Trophoblast cell (in vitro differentiated cells and primary cell): ENCODE data around the gene NAIF1.

Experiments used
- DNase-seq, 2 donors: peaks; one replicate each; pipeline ENCODE4 v3.0.0-alpha.2; 2016
- H2AFZ ChIP-seq: 2 replicates; pipeline ENCODE4 v1.6.1; 2013; ENCODE audit warnings: low read length, moderate library complexity, mild to moderate bottlenecking; ENCODE audit not compliant: insufficient read depth, poor library complexity
- H2AK5ac ChIP-seq: 2 replicates; pipeline ENCODE4 v1.6.1; 2013; ENCODE audit warnings: mild to moderate bottlenecking, low read length
- H2BK120ac ChIP-seq: 2 replicates; pipeline ENCODE4 v1.6.1; 2013; ENCODE audit warnings: low read length, mild to moderate bottlenecking, moderate library complexity; ENCODE audit not compliant: insufficient read depth, poor library complexity
- H2BK12ac ChIP-seq: 2 replicates; pipeline ENCODE4 v1.6.1; 2013; ENCODE audit warnings: mild to moderate bottlenecking, low read length, moderate library complexity
- H2BK5ac ChIP-seq: 2 replicates; pipeline ENCODE4 v1.6.1; 2013; ENCODE audit warnings: low read length, low read depth, moderate library complexity, mild to moderate bottlenecking; ENCODE audit not compliant: poor library complexity
- H3K14ac ChIP-seq: 2 replicates; pipeline ENCODE4 v1.6.1; 2013; ENCODE audit warnings: mild to moderate bottlenecking, low read length
- H3K18ac ChIP-seq: 2 replicates; pipeline ENCODE4 v1.6.1; 2013; ENCODE audit warnings: mild to moderate bottlenecking, low read length
- H3K23ac ChIP-seq: 2 replicates; pipeline ENCODE4 v1.6.1; 2013; ENCODE audit warnings: low read length
- H3K27ac ChIP-seq: 2 replicates; pipeline ENCODE4 v1.5.1; 2013; ENCODE audit warnings: low read depth, mild to moderate bottlenecking, inconsistent platforms, low read length, moderate library complexity
- H3K27me3 ChIP-seq: 2 replicates; pipeline ENCODE4 v1.6.1; 2013; ENCODE audit warnings: inconsistent platforms, mild to moderate bottlenecking, low read length, moderate library complexity; ENCODE audit not compliant: insufficient read depth
- H3K36me3 ChIP-seq, 2 experiments: 1 replicate in 1 of 2; 2 replicates in 1 of 2; pipeline ENCODE4 v1.6.1; 2013; ENCODE audit warnings: low read length in 2 of 2, mild to moderate bottlenecking in 2 of 2, moderate library complexity in 1 of 2; ENCODE audit not compliant: insufficient read depth in 2 of 2, control insufficient read depth in 1 of 2
- H3K4ac ChIP-seq: 2 replicates; pipeline ENCODE4 v1.6.1; 2013; ENCODE audit warnings: low read depth, mild to moderate bottlenecking, low read length, moderate library complexity
- H3K4me1 ChIP-seq, 2 experiments: 1 replicate in 1 of 2; 2 replicates in 1 of 2; pipeline ENCODE4 v1.6.1; 2013; ENCODE audit warnings: low read length in 2 of 2, mild to moderate bottlenecking in 2 of 2, moderate library complexity in 1 of 2; ENCODE audit not compliant: insufficient read depth in 2 of 2, control insufficient read depth in 1 of 2
- H3K4me2 ChIP-seq: 2 replicates; pipeline ENCODE4 v1.6.1; 2013; ENCODE audit warnings: inconsistent platforms, mild to moderate bottlenecking, low read length, moderate library complexity
- H3K4me3 ChIP-seq: 2 replicates; pipeline ENCODE4 v1.5.1; 2013; ENCODE audit warnings: mild to moderate bottlenecking, low read depth, low read length, inconsistent platforms
- H3K79me1 ChIP-seq: one replicate; pipeline ENCODE4 v1.6.1; 2013; ENCODE audit warnings: low read length
- H3K79me2 ChIP-seq: 2 replicates; pipeline ENCODE4 v1.6.1; 2013; ENCODE audit warnings: low read length, mild to moderate bottlenecking; ENCODE audit not compliant: control insufficient read depth, insufficient read depth, poor library complexity
- H3K9ac ChIP-seq: 2 replicates; pipeline ENCODE4 v1.6.1; 2013; ENCODE audit warnings: mild to moderate bottlenecking, low read length
- H3K9me3 ChIP-seq: 2 replicates; pipeline ENCODE4 v1.6.1; 2013; ENCODE audit warnings: low read depth, mild to moderate bottlenecking, control low read depth, inconsistent platforms, low read length; ENCODE audit not compliant: insufficient read depth
- H4K12ac ChIP-seq: 2 replicates; pipeline ENCODE4 v1.6.1; 2013; ENCODE audit warnings: low read depth, mild to moderate bottlenecking, low read length, moderate library complexity
- H4K8ac ChIP-seq: 2 replicates; pipeline ENCODE4 v1.6.1; 2013; ENCODE audit warnings: low read depth, mild to moderate bottlenecking, low read length, moderate library complexity
- H4K91ac ChIP-seq: one replicate; pipeline ENCODE4 v1.6.1; 2013; ENCODE audit warnings: low read depth, mild to moderate bottlenecking, low read length, moderate library complexity
- WGBS: extraction: QIAGEN DNeasy Blood & Tissue Kit; methylation state at CpG from one replicate; pipeline ENCODE4 v1.1.7; 2013; ENCODE audit warnings: missing lambda C conversion rate; ENCODE audit not compliant: insufficient read length, insufficient coverage; ENCODE audit errors: extremely low coverage; 5-methylcytosine and 5-hydroxymethylcytosine counted together

NAIF1 gene

DNA sequence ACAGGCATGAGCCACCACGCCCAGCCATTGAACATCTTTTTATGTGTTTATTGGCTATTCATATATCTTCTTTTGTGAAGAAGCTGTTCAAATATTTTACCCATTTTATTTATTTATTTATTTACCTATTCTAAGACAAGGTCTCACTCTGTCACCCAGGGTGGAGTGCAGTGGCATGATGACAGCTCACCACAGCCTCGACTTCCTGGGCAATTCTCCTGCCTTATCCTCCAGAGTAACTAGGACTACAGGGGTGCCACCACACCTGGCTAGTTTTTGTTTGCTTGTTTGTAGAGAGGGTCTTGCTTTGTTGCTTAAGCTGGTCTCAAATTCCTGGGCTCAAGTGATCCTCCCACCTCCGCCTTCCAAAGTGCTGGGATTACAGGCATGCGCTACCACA, 33.5 kb downstream of the NAIF1 start:
- Histone ChIP-seq H2BK120ac (no peak overlapping the region), H3K4ac (no peak overlapping the region), H2AFZ (no peak overlapping the region), H3K79me2 (peaks cover 2% of the 10 kb centered on the region), H3K79me1 (peaks cover 3% of the 10 kb centered on the region), H3K23ac (no peak overlapping the region), H2BK12ac (no peak overlapping the region), H3K4me3 (no peak overlapping the region), H2AK5ac (no peak overlapping the region), H3K4me1 (peaks cover 3% of the 10 kb centered on the region in 2 experiments), H4K91ac (no peak overlapping the region), H4K12ac (no peak overlapping the region), H4K8ac (no peak overlapping the region), H3K14ac (no peak overlapping the region), H3K27me3 (no peaks in the 10 kb centered on the region), H2BK5ac (no peak overlapping the region), H3K9me3 (no peaks in the 10 kb centered on the region), H3K36me3 (no peaks in the 10 kb centered on the region), H3K27ac (no peak overlapping the region), H3K4me2 (no peak overlapping the region), H3K9ac (no peak overlapping the region), H3K18ac (no peak overlapping the region)
- no CpG with 5 or more reads among the region's 4 CpGs for WGBS
- no peak for DNase-seq

DNA sequence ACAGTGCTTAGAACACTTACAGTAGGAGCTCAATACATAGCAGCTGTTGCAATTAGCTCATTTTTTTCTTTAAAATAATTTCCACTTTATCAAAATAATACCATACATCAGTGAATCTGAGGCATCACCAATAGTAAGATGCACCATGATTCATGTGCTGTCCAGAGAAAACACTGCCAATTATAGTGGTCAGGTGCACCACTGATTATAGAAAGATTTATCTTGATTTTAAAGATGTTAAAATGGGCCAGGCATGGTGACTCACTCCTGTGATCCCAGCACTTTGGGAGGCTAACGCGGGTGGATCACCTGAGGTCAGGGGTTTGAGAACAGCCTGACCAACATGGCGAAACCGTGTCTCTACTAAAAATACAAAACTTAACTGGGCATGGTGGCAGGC, 39.4 kb downstream of the NAIF1 start:
- Histone ChIP-seq H3K14ac (no peak overlapping the region), H3K36me3 (no peaks in the 10 kb centered on the region), H4K8ac (no peak overlapping the region), H3K18ac (no peak overlapping the region), H2AFZ (no peak overlapping the region), H2BK120ac (no peak overlapping the region), H3K79me1 (no peaks in the 10 kb centered on the region), H3K4me3 (no peak overlapping the region), H3K27me3 (no peaks in the 10 kb centered on the region), H3K23ac (no peak overlapping the region), H2BK12ac (no peak overlapping the region), H3K4ac (no peak overlapping the region), H3K27ac (no peak overlapping the region), H4K91ac (no peak overlapping the region), H2AK5ac (no peak overlapping the region), H3K4me1 (peaks cover 0 to 4% of the 10 kb centered on the region in 2 experiments), H3K79me2 (no peaks in the 10 kb centered on the region), H4K12ac (no peak overlapping the region), H2BK5ac (no peak overlapping the region), H3K9ac (no peak overlapping the region), H3K4me2 (no peak overlapping the region), H3K9me3 (peaks cover 1% of the 10 kb centered on the region)
- WGBS = no CpG with 5 or more reads among the region's 4 CpGs
- DNase-seq = no peak

DNA sequence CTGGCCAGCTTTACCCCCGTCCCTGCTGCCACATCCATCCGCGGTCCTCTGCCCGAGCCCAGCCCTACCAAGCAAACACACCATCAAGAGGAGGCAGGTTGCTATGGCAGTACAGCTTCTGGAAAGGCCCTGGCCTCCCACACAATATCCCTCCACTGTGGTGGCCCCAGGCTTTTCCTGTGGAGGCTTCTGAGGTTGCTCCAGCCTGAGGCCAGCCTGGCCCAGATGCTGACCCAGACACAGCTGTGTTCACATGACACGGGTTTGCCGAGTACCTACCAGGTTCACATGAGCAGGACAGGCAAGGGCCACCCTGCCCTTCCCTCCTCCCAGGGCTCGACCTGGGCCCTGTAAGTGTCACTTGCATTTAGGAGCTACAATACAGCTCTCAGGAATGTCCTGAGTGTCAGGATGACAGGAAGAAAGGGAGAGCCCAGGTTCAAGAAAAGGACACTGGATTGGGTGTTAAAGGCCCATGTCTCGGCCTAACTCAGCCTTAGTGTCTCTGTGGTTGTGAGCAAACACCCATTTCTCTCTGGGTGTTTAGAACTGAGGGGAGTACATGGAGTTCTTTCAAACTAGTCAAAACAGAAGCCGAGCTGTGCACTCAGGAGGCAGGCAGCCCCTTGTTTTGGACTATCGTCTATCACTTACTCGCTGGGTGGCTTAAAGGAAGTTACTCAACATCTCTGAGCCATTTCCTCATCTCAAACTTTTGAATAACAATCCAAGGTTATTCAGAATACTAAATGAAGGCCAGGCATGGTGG, 40.2 kb downstream of the NAIF1 start:
- no CpG with 5 or more reads among the region's 11 CpGs for WGBS
- H3K79me1 ChIP-seq = no peaks in the 10 kb centered on the region
- no peak overlapping the region for H3K14ac ChIP-seq
- no peak overlapping the region for H2AFZ ChIP-seq
- peak overlapping the region; percentile 9 for H2BK12ac ChIP-seq
- H3K9ac ChIP-seq = no peak overlapping the region
- H3K27me3 ChIP-seq = no peaks in the 10 kb centered on the region
- H3K27ac ChIP-seq = peak overlapping the region; percentile 40
- no peak overlapping the region for H3K18ac ChIP-seq
- no peak overlapping the region for H3K4me2 ChIP-seq
- H3K23ac ChIP-seq = no peak overlapping the region
- DNase-seq = peak in 1 of 2 donors; percentile 33
- H2BK5ac ChIP-seq = no peak overlapping the region
- H3K4me1 ChIP-seq = peaks cover 4% of the 10 kb centered on the region in 2 experiments
- no peaks in the 10 kb centered on the region for H3K36me3 ChIP-seq
- H3K4ac ChIP-seq = no peak overlapping the region
- H4K8ac ChIP-seq = peak overlapping the region; percentile 2
- no peak overlapping the region for H3K4me3 ChIP-seq
- H4K12ac ChIP-seq = no peak overlapping the region
- peak overlapping the region; percentile 22 for H4K91ac ChIP-seq
- H3K79me2 ChIP-seq = no peaks in the 10 kb centered on the region
- peaks cover 1% of the 10 kb centered on the region for H3K9me3 ChIP-seq
- no peak overlapping the region for H2AK5ac ChIP-seq
- H2BK120ac ChIP-seq = no peak overlapping the region

DNA sequence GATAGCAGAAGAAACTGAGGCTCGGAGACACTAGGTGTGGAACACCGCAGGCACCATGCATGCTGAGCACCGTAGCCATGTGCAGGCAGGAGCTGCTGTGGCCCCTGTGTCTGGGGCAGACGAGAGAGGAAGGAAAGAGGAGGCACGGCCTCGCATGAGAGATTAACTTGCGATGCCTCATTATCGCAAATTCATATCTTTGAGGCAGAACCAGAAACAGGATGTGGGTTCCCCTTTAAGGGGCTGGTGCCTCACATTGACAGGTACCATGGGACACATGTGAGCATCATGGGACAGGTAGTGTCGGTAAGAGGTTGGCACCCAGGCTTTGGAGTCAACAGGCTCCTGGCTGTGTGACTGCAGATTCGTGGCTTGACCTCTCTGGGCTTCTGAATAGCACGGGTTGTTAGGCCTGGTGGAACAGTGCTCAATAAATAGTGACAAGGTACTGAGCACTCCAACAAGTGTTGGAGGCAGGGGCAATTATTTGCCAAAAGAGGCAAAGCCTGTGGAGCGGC, 40.8 kb downstream of the NAIF1 start:
- no peak overlapping the region for H2BK120ac ChIP-seq
- no peak overlapping the region for H3K4me2 ChIP-seq
- peaks cover 4% of the 10 kb centered on the region in 2 experiments for H3K4me1 ChIP-seq
- no peaks in the 10 kb centered on the region for H3K27me3 ChIP-seq
- H2AFZ ChIP-seq = no peak overlapping the region
- H3K79me2 ChIP-seq = no peaks in the 10 kb centered on the region
- H3K27ac ChIP-seq = no peak overlapping the region
- H3K4ac ChIP-seq = no peak overlapping the region
- H2BK12ac ChIP-seq = no peak overlapping the region
- no peak overlapping the region for H3K9ac ChIP-seq
- H3K36me3 ChIP-seq = no peaks in the 10 kb centered on the region
- H3K14ac ChIP-seq = no peak overlapping the region
- no CpG with 5 or more reads among the region's 12 CpGs for WGBS
- no peak overlapping the region for H3K23ac ChIP-seq
- no peak overlapping the region for H4K91ac ChIP-seq
- no peak overlapping the region for H3K18ac ChIP-seq
- H4K8ac ChIP-seq = no peak overlapping the region
- DNase-seq = no peak
- no peak overlapping the region for H2BK5ac ChIP-seq
- peaks cover 1% of the 10 kb centered on the region for H3K9me3 ChIP-seq
- no peak overlapping the region for H2AK5ac ChIP-seq
- no peaks in the 10 kb centered on the region for H3K79me1 ChIP-seq
- no peak overlapping the region for H3K4me3 ChIP-seq
- no peak overlapping the region for H4K12ac ChIP-seq
